GM12878 (cell line): Measurements from ENCODE around the gene HDAC5. TPM values are rescaled to one million over a fixed set of nuclear protein-coding genes. Genes with fewer than 3 reads are reported as not detected.

ENCODE experiments used
- ATAC-seq: fragments of 200-7000 bp; cut with Tn5 transposase; 3 replicates; pipeline ENCODE4 v1.9.1; 2020; ENCODE audit warnings: mild to moderate bottlenecking, moderate library complexity
- BruUV-seq: library from RNA; stranded (reverse); fragments of 400-500 nt; replicated peaks from 2 replicates; lab custom pipeline; 2021; lab: Mats Ljungman, UMichigan
- CTCF ChIA-PET: fragments of 300-600 bp; sonication (Branson Sonifier 250); formaldehyde crosslinking; extraction: SDS; loops from one replicate; lab custom pipeline; 2021; ENCODE audit warnings: inconsistent platforms; lab: Yijun Ruan, JAX
- POLR2A ChIA-PET: fragments of 350-600 bp; formaldehyde crosslinking; extraction: SDS; loops from one replicate; lab custom pipeline; 2021; ENCODE audit warnings: inconsistent platforms; lab: Charles Lee
- RAD21 ChIA-PET: fragments of 300-600 bp; sonication (Branson Sonifier 250); formaldehyde crosslinking; loops from one replicate; lab custom pipeline; 2023; ENCODE audit warnings: antibody characterized with exemption; ENCODE audit not compliant: unreplicated experiment; lab: Charles Lee
- SMC1A ChIA-PET: fragments of 300-600 bp; sonication (Branson Sonifier 250); formaldehyde crosslinking; loops from one replicate; lab custom pipeline; 2023; ENCODE audit not compliant: unreplicated experiment, uncharacterized antibody; lab: Charles Lee
- DNase-seq: peaks from one replicate; pipeline ENCODE4 v3.0.0-alpha.2; 2011; ENCODE audit warnings: low read depth, low spot score
- FAIRE-seq: peaks from 3 replicates; lab custom pipeline; 2011; peaks lifted over from hg19 to GRCh38; lab: Jason Lieb, UNC
- H2AFZ ChIP-seq: 2 replicates; pipeline ENCODE4 v1.6.0; 2011; ENCODE audit warnings: low read depth, low read length, control low read depth; ENCODE audit not compliant: control insufficient read depth
- H3K27ac ChIP-seq: 2 replicates; pipeline ENCODE4 v1.5.1; 2011; ENCODE audit warnings: control low read depth; ENCODE audit not compliant: control insufficient read depth, insufficient read depth
- H3K27me3 ChIP-seq, 2 experiments: replicated peaks in 1 of 2; 2 replicates each; pipeline versions ENCODE4 v1.6.0 to v1.6.1; 2011; ENCODE audit warnings: low read length in 1 of 2; ENCODE audit not compliant: control insufficient read depth in 2 of 2, insufficient read depth in 2 of 2
- H3K36me3 ChIP-seq, 2 experiments: 2 replicates each; pipeline ENCODE4 v1.5.1; 2011; ENCODE audit warnings: low read length in 1 of 2; ENCODE audit not compliant: control insufficient read depth in 2 of 2, insufficient read depth in 2 of 2
- H3K4me1 ChIP-seq: 2 replicates; pipeline ENCODE4 v1.6.1; 2011; ENCODE audit warnings: mild to moderate bottlenecking, low read length, moderate library complexity, mixed read lengths; ENCODE audit not compliant: control insufficient read depth, insufficient read depth
- H3K4me2 ChIP-seq: 2 replicates; pipeline ENCODE4 v1.6.0; 2011; ENCODE audit warnings: control low read depth; ENCODE audit not compliant: control insufficient read depth, insufficient read depth
- H3K4me3 ChIP-seq: fragments of 200-600 bp; sonication (generic); 2 replicates; pipeline ENCODE4 v1.5.1; 2016
- H3K79me2 ChIP-seq: 2 replicates; pipeline ENCODE4 v1.6.0; 2011; ENCODE audit warnings: low read length; ENCODE audit not compliant: control insufficient read depth, insufficient read depth
- H3K9ac ChIP-seq: 2 replicates; pipeline ENCODE4 v1.8.0; 2011; ENCODE audit warnings: low read length, control low read depth, mixed read lengths; ENCODE audit not compliant: control insufficient read depth, insufficient read depth
- H3K9me3 ChIP-seq: replicated peaks from 3 replicates; pipeline ENCODE4 v1.5.1; 2011; ENCODE audit warnings: mild to moderate bottlenecking, low read length; ENCODE audit not compliant: control insufficient read depth, insufficient read depth
- H4K20me1 ChIP-seq: 2 replicates; pipeline ENCODE4 v1.6.0; 2011; ENCODE audit not compliant: control insufficient read depth, insufficient read depth
- BMI1 ChIP-seq: fragments of 450-650 bp; IDR thresholded peaks from 2 replicates; pipeline ENCODE4 v1.6.1; 2016; ENCODE audit warnings: mild to moderate bottlenecking, moderate library complexity, borderline replicate concordance
- CBX5 ChIP-seq: sonication (generic); IDR thresholded peaks from 2 replicates; pipeline ENCODE4 v1.6.1; 2016; ENCODE audit warnings: low read depth, moderate library complexity, mild to moderate bottlenecking, inconsistent platforms
- EZH2 ChIP-seq: IDR thresholded peaks from 2 replicates; pipeline ENCODE4 v1.6.1; 2012; ENCODE audit warnings: low read depth, mild to moderate bottlenecking, control low read depth, inconsistent platforms, low read length, borderline replicate concordance; ENCODE audit not compliant: control insufficient read depth
- HCFC1 ChIP-seq: fragments of 150-350 bp; IDR thresholded peaks from 2 replicates; pipeline ENCODE4 v1.6.1; 2014; ENCODE audit warnings: low read length
- JUNB ChIP-seq: IDR thresholded peaks from 2 replicates; pipeline ENCODE4 v1.6.1; 2016; ENCODE audit warnings: antibody characterized with exemption, mild to moderate bottlenecking
- NFYB ChIP-seq: IDR thresholded peaks from 2 replicates; pipeline ENCODE4 v1.6.1; 2011; ENCODE audit warnings: low read depth, mild to moderate bottlenecking, low read length, improper control_type of control experiment, moderate library complexity; ENCODE audit not compliant: insufficient read depth
- NKRF ChIP-seq: fragments of 450-650 bp; conservative IDR thresholded peaks from 2 replicates; pipeline ENCODE4 v1.6.1; 2017; ENCODE audit warnings: mild to moderate bottlenecking, moderate library complexity
- SP1 ChIP-seq: IDR thresholded peaks from one replicate; pipeline ENCODE4 v1.6.1; 2011; ENCODE audit warnings: low read depth, low read length
- SREBF2 ChIP-seq: IDR thresholded peaks from 2 replicates; pipeline ENCODE4 v1.6.1; 2012; ENCODE audit warnings: mild to moderate bottlenecking, low read length
- WGBS: methylation state at CpG from one replicate; pipeline ENCODE4 v1.1.6; 2016; ENCODE audit warnings: low lambda C conversion rate; ENCODE audit not compliant: insufficient replicate concordance, insufficient coverage; ENCODE audit errors: missing lambda C conversion rate; 5-methylcytosine and 5-hydroxymethylcytosine counted together
- in situ Hi-C: fragments of 300-500 bp; cut with MboI; formaldehyde crosslinking; loops from 9 replicates; pipeline ENCODE4 v1.14.3; 2018; ENCODE audit warnings: mixed read lengths
- intact Hi-C: fragments of 100-400 bp; cut with micrococcal nuclease; formaldehyde crosslinking; loops from one replicate; pipeline ENCODE4 v1.14.2; 2022; ENCODE audit not compliant: unreplicated experiment
- polyA plus RNA-seq, 11 experiments: library from polyadenylated mRNA; depleted of rRNA in 4 of 11; unstranded in 6 of 11; stranded (reverse) in 5 of 11; fragments of >200 nt; fragmentation: Nextera tagmentation in 4 of 11; fragmentation: Illumina TruSeq in 1 of 11; extraction: Ambion mirVana in 4 of 11; extraction: Trizol in 1 of 11; gene quantifications; 1 replicate in 1 of 11; 2 replicates in 10 of 11; pipeline versions ENCODE4 v1.2.1 to v1.2.3, GENCODE V29; 2011 to 2016; ENCODE audit warnings: inconsistent platforms in 2 of 11, missing spikeins in 2 of 11, low read depth in 1 of 11
- total RNA-seq, 4 experiments: library from RNA; depleted of rRNA in 3 of 4; stranded (reverse); fragments of >200 nt in 3 of 4; fragmentation: Illumina TruSeq in 1 of 4; extraction: Trizol in 1 of 4; gene quantifications; 2 replicates each; pipeline versions ENCODE4 v1.2.1 to v1.2.3, GENCODE V29; 2013 to 2021

Gene HDAC5
- total and polyA plus RNA-seq, 10 of the 15 experiments (the other 5 are each of a cell fraction or from before 2014, with no cell fraction given) = 1.1 to 58.0 (median 27.3) TPM

- TF ChIP-seq NKRF = no peak
- TF ChIP-seq JUNB = no peak
These were observed 9.3 kb downstream of the HDAC5 start (continued) for GRCh38 chr17:44113868-44114840.

GRCh38 chr17:44113382-44113781, 10.1 kb downstream of the HDAC5 start:
- no TSS peak for BruUV-seq
- RAD21 ChIA-PET = no interaction called here

More at GRCh38 chr17:44113382-44113781, 10.1 kb downstream of the HDAC5 start:
- Histone ChIP-seq H3K36me3 (peaks cover 0 to 1% of the 10 kb centered on the region in 2 experiments; a peak in 2 of 4 replicates), H3K9me3 (no peaks in the 10 kb centered on the region), H3K27me3 (no peaks in the 10 kb centered on the region), H3K4me2 (no peak overlapping the region), H3K4me1 (peaks cover 18% of the 10 kb centered on the region), H3K4me3 (no peak overlapping the region), H3K27ac (no peak overlapping the region), H3K9ac (no peak overlapping the region), H4K20me1 (no peaks in the 10 kb centered on the region), H2AFZ (no peak overlapping the region), H3K79me2 (peaks cover 35% of the 10 kb centered on the region)
- ATAC-seq (no peak), DNase-seq (no peak), FAIRE-seq (no peak)
- ChIA-PET SMC1A (interaction anchor here (1.0 to 2.9 kb wide), 3 partner anchors 10 to 14 kb away, joined by 4 to 7 read pairs (median 5); partner anchors contain the start of gene HDAC5), CTCF (interaction anchor here (0.6 to 5.1 kb wide), 3 partner anchors 9 to 170 kb away, joined by 3 to 40 read pairs (median 32); partner anchors contain the start of gene HDAC5), POLR2A (interaction anchor here (0.6 to 4.0 kb wide), 4 partner anchors 9 to 43 kb away, joined by 3 to 34 read pairs (median 14); partner anchors contain the start of genes G6PC3 and HDAC5)
- TF ChIP-seq EZH2 (no peak), SREBF2 (no peak), HCFC1 (no peak), BMI1 (no peak), NFYB (no peak), CBX5 (no peak), SP1 (no peak)
- intact Hi-C loops (loop anchor here (5.0 kb wide), 1 partner anchor 41 kb away; the partner anchor contains the start of gene G6PC3), in situ Hi-C loops (loop anchor here (25.0 kb wide), 1 partner anchor 901 kb away; the partner anchor contains the start of gene TMEM106A)
- 100% methylated on average over 1 of the region's 1 CpG for WGBS
